ENCODE measurements around the gene S100G. TPM values are rescaled to one million over a fixed set of nuclear protein-coding genes. Genes with fewer than 3 reads are reported as not detected.

The S100G gene, protein sequence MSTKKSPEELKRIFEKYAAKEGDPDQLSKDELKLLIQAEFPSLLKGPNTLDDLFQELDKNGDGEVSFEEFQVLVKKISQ
- not detected in 2 replicates for total RNA-seq

DNA sequence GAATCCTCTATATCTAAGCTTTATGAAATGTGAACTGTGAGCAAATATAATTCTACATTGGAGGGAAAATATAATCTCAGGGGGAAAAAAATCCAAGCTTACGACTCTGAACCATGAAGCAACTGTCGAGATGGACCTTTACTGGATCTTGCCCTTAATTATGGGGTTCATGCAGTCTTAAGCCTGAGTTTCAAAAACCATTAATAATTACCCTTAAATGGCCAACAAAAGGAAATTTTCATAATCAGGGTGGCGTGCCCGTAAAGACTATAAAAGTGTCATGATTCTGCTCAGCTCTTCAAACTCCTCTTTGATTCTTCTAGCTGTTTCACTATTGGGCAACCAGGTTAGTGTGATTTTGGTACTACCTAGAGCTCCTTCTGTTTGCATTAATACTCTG, at the start of gene S100G:
Gene S100G, plus strand, starts transcription at position 301 of the 400 bp plus-strand sequence. CDS start 849 bp downstream, outside the sequence.

Other genes starting within 250 kb of the S100G start
- gene CTPS2, start 62.5 kb downstream of the S100G start, total RNA-seq: 8.9 and 9.0 TPM in 2 replicates
- 35.1 and 38.4 TPM in 2 replicates for gene SYAP1, start 69.5 kb downstream of the S100G start, total RNA-seq
- gene TXLNG, start 136.3 kb downstream of the S100G start, total RNA-seq: 5.2 and 5.8 TPM in 2 replicates
- 135 and 173 TPM in 2 replicates for gene RBBP7, start 220.2 kb downstream of the S100G start, total RNA-seq